SHP77 (cell line): ENCODE results near the gene CKMT2.
A peak's percentile ranks its signal among the peaks of the same experiment; 100 is the strongest.
"Not testable (repeated sequence)": the region's sequence is repeated elsewhere in the genome, so short reads cannot be mapped to it uniquely, and the experiment has no call there.

Experiments
- DNase-seq, 2 experiments: peaks; one replicate each; lab custom pipeline; 2025; lab: John Stamatoyannopoulos, UW

The CKMT2 gene

DNA sequence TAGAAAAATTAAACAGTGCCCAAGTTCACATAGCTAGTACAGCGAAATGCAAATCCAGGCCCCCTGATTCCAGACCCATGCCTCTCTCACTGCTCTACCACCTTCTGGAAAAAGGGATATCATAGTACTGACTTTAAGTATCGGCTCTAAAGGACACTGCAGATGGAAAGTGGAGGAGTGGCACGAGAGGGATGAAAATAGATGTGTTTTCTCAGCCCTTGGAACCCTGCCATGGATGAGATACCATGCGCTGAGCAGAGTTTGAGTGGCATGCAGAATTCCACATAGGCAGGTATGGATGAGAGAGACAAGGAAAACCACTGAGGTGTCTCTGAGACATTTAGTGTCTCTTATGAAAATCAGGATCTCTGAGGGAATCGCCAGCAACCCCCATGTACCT, 18.8 kb downstream of the CKMT2 start:
- DNase-seq = no peak

DNA sequence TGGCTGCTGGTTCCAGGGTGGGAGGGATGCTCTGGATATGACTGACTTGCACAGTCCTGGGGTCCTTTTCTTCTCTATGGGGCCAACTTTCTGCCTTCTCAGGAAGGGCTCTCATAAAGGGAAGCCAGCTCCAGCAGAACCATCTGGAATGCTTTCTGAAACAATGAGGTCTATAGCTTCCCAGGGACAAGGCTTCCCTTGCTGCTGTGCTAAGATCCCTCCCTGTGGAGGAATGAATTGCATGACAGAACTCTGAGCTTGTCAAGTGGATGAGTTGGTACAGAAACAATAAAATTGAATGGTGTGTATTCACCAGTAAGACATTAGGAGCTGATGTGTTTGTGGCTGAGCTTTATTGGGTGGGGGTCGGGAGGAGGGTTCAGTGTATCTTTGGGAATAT, 19.8 kb downstream of the CKMT2 start:
- no peak for DNase-seq

DNA sequence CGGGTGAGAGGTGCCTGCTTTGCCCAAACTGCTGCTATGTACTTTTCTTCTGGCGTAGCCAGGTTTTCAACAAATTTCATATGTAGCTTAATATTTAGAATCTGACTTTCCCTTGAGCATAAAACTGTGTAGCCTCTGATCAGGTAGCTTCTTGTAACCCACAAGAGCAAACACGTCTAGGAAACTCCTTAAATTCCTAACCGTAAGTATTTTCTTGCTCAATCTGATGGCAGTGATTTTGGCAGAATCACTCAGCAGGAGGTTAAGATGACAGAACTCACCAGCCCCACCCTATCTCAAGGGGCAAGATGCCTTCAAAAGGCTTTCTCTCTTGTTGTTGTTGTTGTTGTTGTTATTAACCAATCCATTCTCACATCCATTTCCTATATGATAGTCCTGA, 20.8 kb downstream of the CKMT2 start:
- no peak for DNase-seq

DNA sequence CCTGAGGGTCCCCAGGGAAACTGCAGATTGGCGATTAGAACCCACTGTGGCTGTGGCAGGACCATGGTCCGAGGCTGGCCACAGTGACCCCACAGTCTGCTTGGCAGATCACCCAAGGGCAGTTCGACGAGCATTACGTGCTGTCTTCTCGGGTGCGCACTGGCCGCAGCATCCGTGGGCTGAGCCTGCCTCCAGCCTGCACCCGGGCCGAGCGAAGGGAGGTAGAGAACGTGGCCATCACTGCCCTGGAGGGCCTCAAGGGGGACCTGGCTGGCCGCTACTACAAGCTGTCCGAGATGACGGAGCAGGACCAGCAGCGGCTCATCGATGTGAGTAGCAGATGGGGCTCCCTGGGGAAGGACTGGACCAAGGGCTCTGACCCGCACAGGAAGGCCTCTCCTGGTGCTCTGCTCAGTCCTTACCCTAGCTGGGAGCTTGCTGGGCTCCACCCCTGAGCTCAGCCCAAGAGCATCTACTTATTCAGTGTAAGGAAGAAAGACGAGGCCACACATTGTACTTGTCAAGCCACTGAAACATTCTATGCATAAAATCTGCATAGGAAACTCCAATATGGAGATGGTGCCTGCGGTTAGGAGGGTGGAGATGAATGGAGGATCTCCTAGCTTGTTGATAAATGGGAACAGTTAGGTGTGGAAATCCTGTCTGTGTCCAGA, 21.9 kb downstream of the CKMT2 start:
- no peak for DNase-seq

DNA sequence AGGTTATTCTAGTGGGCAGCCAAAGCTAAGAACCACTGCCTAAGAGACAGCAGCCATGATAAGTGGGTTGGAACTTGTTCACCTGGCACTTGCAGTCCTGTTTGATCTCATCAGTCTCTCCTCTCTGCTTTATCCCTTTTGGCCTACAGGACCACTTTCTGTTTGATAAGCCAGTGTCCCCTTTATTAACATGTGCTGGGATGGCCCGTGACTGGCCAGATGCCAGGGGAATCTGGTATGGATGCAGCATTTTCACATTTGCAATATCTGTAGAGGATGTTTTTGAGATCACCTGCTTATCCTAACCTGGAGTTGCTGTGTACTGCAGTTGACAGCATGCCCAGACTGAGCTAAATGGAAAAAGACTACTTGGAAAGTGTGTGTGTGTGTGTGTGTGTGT, 23.6 kb downstream of the CKMT2 start:
- no peak for DNase-seq

DNA sequence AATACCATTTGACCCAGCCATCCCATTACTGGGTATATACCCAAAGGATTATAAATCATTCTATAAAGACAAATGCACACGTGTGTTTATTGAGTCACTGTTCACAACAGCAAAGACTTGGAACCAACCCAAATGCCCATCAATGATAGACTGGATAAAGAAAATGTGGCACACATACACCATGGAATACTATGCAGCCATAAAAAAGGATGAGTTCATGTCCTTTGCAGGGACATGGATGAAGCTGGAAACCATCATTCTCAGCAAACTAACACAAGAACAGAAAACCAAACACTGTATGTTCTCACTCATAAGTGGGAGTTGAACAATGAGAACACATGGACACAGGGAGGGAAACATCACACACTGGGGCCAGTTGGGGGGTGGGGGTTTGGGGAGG, 29.7 kb downstream of the CKMT2 start:
- DNase-seq = not testable (repeated sequence)

DNA sequence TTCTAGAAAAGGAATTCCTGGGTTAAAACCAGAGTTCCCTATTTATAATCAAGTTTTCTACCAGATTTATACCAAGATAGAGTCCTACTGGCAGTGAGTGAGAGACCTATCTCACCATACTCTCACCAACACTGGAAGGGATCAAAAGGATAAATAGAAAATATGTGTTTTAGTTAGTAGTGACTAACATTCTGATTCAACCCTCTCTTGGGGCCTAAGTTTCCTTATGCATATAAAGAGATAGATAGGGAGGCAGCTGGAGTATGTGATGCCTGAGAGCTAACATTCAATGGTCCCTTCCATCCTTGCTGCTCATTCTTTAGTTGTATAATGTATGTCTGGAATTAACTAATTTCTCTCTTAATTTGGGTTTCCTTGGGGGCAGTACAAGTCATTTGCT, 32.0 kb downstream of the CKMT2 start:
- DNase-seq = no peak

DNA sequence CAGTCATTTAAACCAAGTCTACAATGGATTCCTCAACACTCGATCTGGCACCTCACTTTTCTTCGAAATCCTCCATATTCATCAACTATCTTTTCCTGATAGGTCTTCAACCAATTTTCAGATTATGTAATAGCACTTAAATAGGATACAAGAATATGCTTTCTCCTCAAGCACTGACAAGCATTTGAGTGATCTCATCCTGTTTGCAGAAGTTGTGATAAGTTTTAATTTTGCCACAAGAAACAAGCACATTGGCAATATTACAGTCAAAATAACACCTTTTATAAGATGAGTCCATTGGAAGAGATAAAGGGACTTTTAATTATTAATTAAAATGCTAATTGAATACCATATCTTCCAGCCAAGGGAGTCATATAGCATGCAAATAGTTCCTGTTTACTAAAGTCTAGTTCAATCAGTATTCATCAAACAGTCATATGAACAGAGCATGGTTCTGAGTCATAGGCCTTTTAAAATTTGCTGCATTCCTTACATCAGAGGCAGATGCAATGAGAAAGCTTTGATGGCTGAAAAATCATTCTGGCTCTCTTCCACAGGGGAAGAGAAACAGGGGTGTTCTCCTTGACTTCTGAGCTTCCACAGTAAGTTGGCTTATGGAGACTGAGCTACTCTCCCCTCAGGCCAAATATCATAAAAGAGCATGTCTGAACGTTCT, 35.5 kb downstream of the CKMT2 start:
- no peak for DNase-seq

- peak; percentile 55 to 59 for DNase-seq
These were observed 36.8 kb downstream of the CKMT2 start for GRCh38 chr5:81269751-81270393.

DNA sequence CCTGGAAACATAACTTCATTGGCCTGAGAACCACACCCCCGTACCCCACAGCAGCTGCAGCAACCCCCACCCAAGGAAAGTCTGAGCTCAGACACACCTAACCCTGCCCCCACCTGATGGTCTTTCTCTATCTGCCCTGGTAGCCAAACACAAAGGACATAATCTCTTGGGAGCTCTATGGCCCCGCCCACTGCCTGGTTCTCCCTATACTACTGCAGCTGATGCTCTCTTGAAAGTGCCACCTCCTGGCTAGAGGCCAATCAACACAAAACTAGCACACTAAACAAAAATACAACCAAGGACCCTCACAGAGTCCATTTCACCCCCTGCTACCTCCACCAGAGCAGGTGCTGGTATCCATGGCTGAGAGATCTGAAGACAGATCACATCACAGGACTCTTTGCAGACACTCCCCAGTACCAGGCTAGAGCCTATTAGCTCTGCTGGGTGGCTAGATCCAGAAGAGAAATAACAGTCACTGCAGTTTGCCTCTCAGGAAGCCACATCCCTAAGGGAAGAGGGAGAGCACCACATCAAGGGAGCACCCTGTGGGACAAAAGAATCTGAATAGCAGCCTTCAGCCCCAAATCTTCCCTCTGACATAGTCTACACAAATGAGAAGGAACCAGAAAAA, 37.4 kb downstream of the CKMT2 start:
- DNase-seq = peak; percentile 80 to 85

- DNase-seq = no peak
These were observed 50.9 kb downstream of the CKMT2 start for GRCh38 chr5:81283976-81284375.

DNA sequence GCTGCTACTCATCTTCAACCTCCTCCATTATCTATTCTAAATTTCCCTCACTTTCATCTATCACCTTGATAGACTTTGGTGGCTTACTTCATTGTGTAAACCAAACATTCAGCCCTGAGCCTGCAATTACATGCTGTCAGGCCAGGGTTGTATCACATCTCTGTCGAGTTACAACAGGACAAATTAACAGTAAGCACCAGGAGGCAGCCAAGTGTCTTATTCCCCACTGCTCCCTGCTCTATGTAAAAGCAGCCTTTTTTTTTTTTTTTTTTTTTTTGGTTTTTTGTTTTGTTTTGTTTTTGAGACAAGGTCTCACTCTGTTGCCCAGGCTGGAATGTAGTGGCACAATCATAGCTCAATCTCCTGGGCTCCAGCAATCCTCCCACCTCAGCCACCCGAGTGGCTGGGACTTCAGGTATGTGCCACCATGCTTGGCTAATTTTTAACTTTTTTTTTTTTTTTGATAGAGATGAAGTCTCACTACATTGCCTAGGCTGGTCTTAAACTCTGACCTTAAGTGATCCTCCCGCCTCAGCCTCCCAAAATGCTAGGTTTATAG, 53.0 kb downstream of the CKMT2 start:
- no peak for DNase-seq

DNA sequence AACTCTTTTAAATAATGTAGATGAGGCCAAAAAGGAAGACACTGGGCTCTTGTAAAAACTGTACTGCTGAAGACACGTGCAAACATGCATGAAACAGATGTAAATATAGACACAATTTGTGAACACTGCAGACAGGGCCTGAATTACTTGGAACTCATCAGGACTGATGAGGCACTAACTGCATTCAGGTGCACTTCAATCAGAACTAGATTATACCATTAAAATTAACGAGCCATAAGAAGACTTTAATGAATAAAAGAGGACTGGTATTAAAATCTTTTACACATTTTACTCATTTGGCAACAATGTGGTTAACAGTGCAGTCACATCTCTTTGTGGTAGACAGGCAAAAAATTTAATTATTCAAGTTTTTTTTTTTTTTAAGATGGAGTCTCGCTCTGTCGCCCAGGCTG, 54.9 kb downstream of the CKMT2 start:
- no peak for DNase-seq

DNA sequence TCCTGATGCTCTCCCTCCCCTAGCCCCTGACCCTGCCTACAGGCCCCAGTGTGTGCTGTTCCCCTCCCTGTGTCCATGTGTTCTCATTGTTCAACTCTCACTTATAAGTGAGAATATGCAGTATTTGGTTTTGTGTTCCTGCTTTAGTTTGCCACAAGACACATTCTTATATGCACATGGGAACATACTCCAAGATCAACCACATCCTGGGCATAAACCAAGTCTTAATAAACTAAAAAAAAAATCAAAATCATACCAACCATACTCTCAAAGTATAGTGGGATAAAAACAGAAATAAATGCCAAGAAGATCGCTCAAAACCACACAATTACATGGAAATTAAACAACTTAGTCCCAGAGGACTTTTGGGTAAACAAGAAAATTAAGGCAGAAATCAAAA, 57.0 kb downstream of the CKMT2 start:
- no peak for DNase-seq

DNA sequence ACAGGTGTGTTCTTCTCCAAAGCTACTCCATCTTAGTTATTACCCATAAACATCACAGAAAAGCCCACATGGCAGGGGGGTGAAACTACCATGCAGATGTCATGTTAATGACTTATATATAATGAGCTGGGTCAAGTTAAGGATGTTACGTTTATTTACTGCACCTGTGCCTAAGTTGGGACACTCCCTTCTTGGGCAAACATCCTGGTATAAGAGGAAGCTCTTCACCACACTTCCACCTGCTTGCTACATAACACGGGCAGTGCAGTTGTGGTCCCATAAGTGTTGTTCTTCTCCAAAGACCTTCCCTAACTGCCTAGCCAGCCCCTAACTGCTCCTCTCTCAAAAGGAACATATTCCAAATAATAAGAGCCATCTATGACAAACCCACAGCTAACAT, 59.0 kb downstream of the CKMT2 start:
- no peak for DNase-seq

DNA sequence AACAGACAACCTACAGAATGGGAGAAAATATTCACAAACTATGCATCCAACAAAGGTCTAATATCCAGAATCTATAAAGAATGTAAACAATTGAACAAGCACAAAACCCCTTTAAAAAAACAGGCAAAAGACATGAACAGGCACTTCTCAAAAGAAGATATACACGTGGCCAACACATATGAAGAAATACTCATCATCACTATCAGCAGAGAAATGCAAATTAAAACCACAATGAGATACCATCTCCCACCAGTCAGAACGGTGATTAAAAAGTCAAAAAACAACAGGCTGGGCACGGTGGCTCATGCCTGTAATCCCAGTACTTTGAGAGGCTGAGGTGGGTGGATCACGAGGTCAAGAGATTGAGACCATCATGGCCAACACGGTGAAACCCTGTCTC, 60.9 kb downstream of the CKMT2 start:
- DNase-seq = not testable (repeated sequence)

DNA sequence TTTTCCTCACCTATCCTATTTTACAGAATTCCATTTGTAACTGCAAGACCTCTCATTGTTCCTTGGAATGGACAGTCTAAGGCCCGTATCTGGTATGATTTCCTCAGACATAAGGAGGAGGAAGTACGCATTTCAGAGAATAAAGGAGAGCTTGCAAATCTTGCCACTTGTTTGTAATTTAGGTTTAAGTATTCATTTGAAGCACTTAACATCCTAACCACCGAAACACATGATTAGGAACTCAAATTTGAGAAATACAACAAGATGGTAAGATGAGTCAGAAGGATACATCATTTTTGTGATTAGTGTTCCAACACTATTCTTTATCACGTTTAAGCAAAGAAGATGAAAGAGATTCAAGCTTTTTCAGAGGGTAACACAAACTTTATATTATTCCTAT, 64.4 kb downstream of the CKMT2 start:
- DNase-seq = no peak

GRCh38 chr5:81300921-81301270, 67.8 kb downstream of the CKMT2 start:
- DNase-seq = no peak

DNA sequence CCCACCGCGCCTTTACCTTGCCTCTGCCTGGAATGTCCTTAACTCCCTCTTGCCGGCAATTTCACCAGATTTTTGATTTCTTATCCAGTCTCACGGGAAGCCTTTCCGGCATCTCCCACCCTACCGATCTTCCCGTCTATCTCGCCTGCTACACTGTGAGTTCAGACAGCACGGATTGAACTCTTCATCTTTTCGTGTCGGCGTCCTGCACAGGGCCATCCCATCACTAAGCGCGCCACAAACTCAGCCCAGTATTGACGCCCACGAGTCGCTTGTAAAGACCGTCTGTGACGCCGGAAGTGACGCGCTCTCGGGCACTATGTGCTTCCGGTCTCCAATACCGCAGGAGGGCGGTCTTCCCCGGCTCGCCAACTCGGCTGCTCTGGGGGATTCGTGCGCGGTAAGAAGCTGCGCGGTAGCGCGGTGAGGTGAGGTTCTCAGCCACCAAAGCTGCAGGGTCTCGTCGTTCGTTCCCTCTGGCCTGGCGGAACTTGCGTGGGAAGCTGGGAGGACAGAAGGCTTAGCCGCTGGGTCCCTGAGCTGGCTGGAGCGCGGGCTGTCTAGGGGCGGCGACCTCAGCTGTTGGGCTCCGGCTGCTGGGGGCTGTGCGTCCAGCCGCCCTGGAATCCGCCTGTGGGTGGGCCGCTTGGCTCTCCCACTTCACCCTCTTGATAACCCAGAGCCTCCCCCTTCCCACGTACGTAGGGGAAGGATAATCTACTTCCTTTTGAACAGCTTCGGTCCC, 68.3 kb downstream of the CKMT2 start, which contains the start of gene ZCCHC9:
ZCCHC9 (plus strand) TSS at position 317 of the 745 bp plus-strand sequence. CDS start 3,171 bp downstream, outside the sequence.
- peak; percentile 81 to 94 for DNase-seq

GRCh38 chr5:81302596-81302995, 69.5 kb downstream of the CKMT2 start:
- no peak for DNase-seq

GRCh38 chr5:81303563-81303962, 70.4 kb downstream of the CKMT2 start:
- no peak for DNase-seq

DNA sequence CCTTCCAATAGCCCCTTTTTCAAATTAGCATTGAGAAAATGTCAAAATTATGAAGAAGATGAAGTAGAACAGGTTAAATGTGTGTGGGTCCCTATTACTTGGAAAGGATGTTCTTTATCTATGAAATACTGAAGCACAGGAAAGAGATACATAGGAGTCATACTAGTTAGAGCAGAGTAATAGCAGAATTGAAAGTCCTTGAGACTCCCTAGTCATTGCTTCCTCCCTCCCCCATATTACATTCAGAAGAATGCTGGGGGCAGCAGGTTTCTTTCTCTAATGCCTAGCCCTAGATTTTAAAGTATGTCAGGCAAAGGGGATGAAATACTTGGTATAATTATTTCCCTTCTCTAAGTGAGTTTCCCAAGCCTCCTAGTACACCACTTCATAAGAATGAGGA, 72.7 kb downstream of the CKMT2 start:
- no peak for DNase-seq
